ENCODE data around the gene ZFYVE19. TPM values are rescaled to one million over a fixed set of nuclear protein-coding genes. Genes with fewer than 3 reads are reported as not detected.

ZFYVE19 gene
- total and polyA plus RNA-seq, 2 of the 13 experiments (the other 11 are each of a cell fraction or from before 2014, with no cell fraction given), result 23.3 to 44.0 TPM

DNA sequence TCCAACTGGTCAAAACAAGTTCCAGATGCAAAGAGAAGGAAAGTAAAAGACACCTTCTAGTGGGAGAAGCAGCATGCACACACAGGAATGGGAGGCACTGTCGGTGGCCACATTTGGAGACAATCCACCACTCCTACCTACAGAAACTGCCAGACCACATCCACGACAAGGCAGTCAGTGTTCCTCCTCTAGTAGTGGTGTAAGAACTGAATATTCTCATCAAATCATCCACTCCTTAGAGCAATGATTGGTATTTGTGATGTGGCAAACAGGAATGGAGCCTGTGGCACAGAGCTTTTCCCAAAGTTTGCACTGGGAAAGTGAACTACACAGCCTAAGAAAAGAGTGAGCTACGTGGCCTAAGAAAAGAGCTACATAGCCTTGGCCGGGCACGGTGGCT, 31.9 kb downstream of the ZFYVE19 start:
- CTCF ChIA-PET (ENCODE audit: low intra/inter-chr PET ratio, low total read pairs), result no interaction called here

DNA sequence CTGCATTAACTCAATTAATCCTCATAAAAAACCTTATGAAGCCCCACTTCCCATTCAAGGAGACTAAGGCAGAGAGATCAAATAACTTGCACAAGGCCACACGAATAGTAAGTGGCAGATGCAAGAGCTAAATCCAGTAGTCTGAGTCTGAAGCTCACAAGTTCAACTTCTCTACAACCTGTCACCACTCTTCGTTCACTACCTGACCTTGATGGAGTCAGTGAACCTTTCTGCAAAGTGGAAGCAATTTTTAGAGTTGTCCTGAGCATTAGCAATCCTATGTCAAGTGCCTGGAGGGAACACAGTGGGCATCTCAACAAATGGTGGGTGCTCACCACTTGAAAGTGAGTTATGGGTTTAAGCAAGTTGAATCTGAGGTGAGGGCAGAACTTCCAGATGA, 34.9 kb downstream of the ZFYVE19 start:
- no peaks in the 10 kb centered on the region for H3K79me2 ChIP-seq (ENCODE audit: insufficient read depth, low read length)
- ChIA-PET CTCF (ENCODE audit: low intra/inter-chr PET ratio, low total read pairs) (no interaction called here), POLR2A (no interaction called here)
- no peaks in the 10 kb centered on the region for H3K9me3 ChIP-seq (ENCODE audit: low read length)
- intact Hi-C loops (cut with micrococcal nuclease; ENCODE audit: unreplicated experiment) (no loop called here), in situ Hi-C loops (cut with HindIII; ENCODE audit: extremely low pct_ligation_motif_present, low pct_unique_long_range_greater_than_20kb) (no loop called here)
- ATAC-seq (no peak), FAIRE-seq (no peak), DNase-seq (ENCODE audit: low spot score) (no peak)
- H3K36me3 ChIP-seq (replicated peaks in 1 of 2; ENCODE audit: control insufficient read depth in 1 of 2, insufficient read depth in 2 of 2, low read length in 2 of 2), result no peaks in the 10 kb centered on the region
- peaks cover 4 to 17% of the 10 kb centered on the region in 2 experiments; a peak in 3 of 5 replicates for H3K27me3 ChIP-seq (ENCODE audit: control insufficient read depth in 1 of 2, insufficient read depth in 2 of 2, low read length in 2 of 2)
- H4K20me1 ChIP-seq (ENCODE audit: insufficient read depth, low read length), result no peaks in the 10 kb centered on the region
- no peak overlapping the region for H3K9ac ChIP-seq (ENCODE audit: insufficient read depth, low read depth, low read length)
- no peak overlapping the region for H3K4me2 ChIP-seq (ENCODE audit: low read depth, low read length)
- H3K4me1 ChIP-seq (ENCODE audit: insufficient read depth, low read length), result peaks cover 32% of the 10 kb centered on the region
- BruUV-seq (replicated peaks), result no TSS peak
- H2AFZ ChIP-seq (ENCODE audit: low read length), result no peak overlapping the region
- WGBS (ENCODE audit: low lambda C conversion rate), result 0% methylated on average over 2 of the region's 2 CpGs
- no peak overlapping the region for H3K4me3 ChIP-seq (replicated peaks in 1 of 3; ENCODE audit: insufficient read depth in 1 of 3, low read depth in 2 of 3, low read length in 3 of 3)
- H3K27ac ChIP-seq (ENCODE audit: extremely low read length, insufficient read depth, low read length), result no peak overlapping the region
- TF ChIP-seq ZNF546 (CRISPR knock-in tag; conservative IDR thresholded peaks at IDR 0.05) (no peak), MIXL1 (CRISPR knock-in tag; IDR thresholded peaks at IDR 0.05) (no peak), SIX1 (CRISPR knock-in tag; IDR thresholded peaks at IDR 0.05; ENCODE audit: borderline replicate concordance) (no peak), ZNF260 (CRISPR knock-in tag; IDR thresholded peaks at IDR 0.05; ENCODE audit: borderline replicate concordance, low read depth) (no peak), ZNF136 (CRISPR knock-in tag; IDR thresholded peaks at IDR 0.05; ENCODE audit: low read depth) (no peak), RORA (CRISPR knock-in tag; IDR thresholded peaks at IDR 0.05) (no peak)
- TF ChIP-seq, protein P1, sequence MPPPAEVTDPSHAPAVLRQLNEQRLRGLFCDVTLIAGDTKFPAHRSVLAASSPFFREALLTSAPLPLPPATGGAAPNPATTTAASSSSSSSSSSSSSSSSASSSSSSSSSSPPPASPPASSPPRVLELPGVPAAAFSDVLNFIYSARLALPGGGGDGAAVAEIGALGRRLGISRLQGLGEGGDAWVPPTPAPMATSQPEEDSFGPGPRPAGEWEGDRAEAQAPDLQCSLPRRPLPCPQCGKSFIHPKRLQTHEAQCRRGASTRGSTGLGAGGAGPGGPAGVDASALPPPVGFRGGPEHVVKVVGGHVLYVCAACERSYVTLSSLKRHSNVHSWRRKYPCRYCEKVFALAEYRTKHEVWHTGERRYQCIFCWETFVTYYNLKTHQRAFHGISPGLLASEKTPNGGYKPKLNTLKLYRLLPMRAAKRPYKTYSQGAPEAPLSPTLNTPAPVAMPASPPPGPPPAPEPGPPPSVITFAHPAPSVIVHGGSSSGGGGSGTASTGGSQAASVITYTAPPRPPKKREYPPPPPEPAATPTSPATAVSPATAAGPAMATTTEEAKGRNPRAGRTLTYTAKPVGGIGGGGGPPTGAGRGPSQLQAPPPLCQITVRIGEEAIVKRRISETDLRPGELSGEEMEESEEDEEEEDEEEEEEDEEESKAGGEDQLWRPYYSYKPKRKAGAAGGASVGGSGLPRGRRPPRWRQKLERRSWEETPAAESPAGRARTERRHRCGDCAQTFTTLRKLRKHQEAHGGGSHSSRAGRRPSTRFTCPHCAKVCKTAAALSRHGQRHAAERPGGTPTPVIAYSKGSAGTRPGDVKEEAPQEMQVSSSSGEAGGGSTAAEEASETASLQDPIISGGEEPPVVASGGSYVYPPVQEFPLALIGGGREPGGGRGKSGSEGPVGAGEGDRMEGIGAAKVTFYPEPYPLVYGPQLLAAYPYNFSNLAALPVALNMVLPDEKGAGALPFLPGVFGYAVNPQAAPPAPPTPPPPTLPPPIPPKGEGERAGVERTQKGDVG (CRISPR knock-in tag; IDR thresholded peaks at IDR 0.05; ENCODE audit: borderline replicate concordance), result no peak
- TF ChIP-seq, protein P2, sequence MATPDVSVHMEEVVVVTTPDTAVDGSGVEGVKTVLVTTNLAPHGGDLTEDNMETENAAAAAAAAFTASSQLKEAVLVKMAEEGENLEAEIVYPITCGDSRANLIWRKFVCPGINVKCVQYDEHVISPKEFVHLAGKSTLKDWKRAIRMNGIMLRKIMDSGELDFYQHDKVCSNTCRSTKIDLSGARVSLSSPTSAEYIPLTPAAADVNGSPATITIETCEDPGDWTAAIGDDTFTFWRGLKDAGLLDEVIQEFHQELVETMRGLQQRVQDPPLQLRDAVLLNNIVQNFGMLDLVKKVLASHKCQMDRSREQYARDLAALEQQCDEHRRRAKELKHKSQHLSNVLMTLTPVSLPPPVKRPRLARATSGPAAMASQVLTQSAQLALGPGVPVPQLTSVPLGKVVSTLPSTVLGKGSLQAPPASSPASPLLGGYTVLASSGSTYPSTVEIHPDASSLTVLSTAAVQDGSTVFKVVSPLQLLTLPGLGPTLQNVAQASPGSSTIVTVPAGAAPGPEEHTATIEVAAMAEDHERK (CRISPR knock-in tag; IDR thresholded peaks at IDR 0.05; ENCODE audit: low read depth), result no peak

More for the DNA sequence above, 31.9 kb downstream of the ZFYVE19 start:
- TF ChIP-seq SOX6 (IDR thresholded peaks at IDR 0.05), result no peak
- no peak for TF ChIP-seq SOX6 (CRISPR knock-in tag; IDR thresholded peaks at IDR 0.05)
- 43% methylated on average over 5 of the region's 5 CpGs for WGBS (ENCODE audit: low lambda C conversion rate)
- Histone ChIP-seq H3K27me3 (ENCODE audit: control insufficient read depth in 1 of 2, insufficient read depth in 2 of 2, low read length in 2 of 2) (peaks cover 4 to 9% of the 10 kb centered on the region in 2 experiments; a peak in 4 of 5 replicates), H3K4me1 (ENCODE audit: insufficient read depth, low read length) (peaks cover 9% of the 10 kb centered on the region), H2AFZ (ENCODE audit: low read length) (no peak overlapping the region), H3K9ac (ENCODE audit: insufficient read depth, low read depth, low read length) (no peak overlapping the region), H3K4me3 (replicated peaks in 1 of 3; ENCODE audit: insufficient read depth in 1 of 3, low read depth in 2 of 3, low read length in 3 of 3) (no peak overlapping the region), H3K27ac (ENCODE audit: extremely low read length, insufficient read depth, low read length) (no peak overlapping the region), H3K79me2 (ENCODE audit: insufficient read depth, low read length) (no peaks in the 10 kb centered on the region), H3K9me3 (ENCODE audit: low read length) (no peaks in the 10 kb centered on the region), H3K36me3 (replicated peaks in 1 of 2; ENCODE audit: control insufficient read depth in 1 of 2, insufficient read depth in 2 of 2, low read length in 2 of 2) (no peaks in the 10 kb centered on the region), H4K20me1 (ENCODE audit: insufficient read depth, low read length) (no peaks in the 10 kb centered on the region), H3K4me2 (ENCODE audit: low read depth, low read length) (no peak overlapping the region)
- ATAC-seq, result no peak
- in situ Hi-C loops (cut with HindIII; ENCODE audit: extremely low pct_ligation_motif_present, low pct_unique_long_range_greater_than_20kb), result no loop called here
- POLR2A ChIA-PET, result interaction anchor here (1.5 kb wide), 1 partner anchor 8 kb away, joined by 3 read pairs; no protein-coding TSS in a partner anchor
- intact Hi-C loops (cut with micrococcal nuclease; ENCODE audit: unreplicated experiment), result no loop called here
- FAIRE-seq, result no peak
- DNase-seq (ENCODE audit: low spot score), result no peak
- no TSS peak for BruUV-seq (replicated peaks)

Data from HepG2 (cell line).